DND-41 (cell line): ENCODE data around the gene NAGA.

ENCODE experiments used
- ATAC-seq: fragments of 200-7000 bp; cut with Tn5 transposase; 3 replicates; pipeline ENCODE4 v1.9.1; 2021; ENCODE audit warnings: low read depth; ENCODE audit not compliant: insufficient read depth
- DNase-seq: peaks from one replicate; pipeline ENCODE4 v3.0.0-alpha.2; 2020
- H2AFZ ChIP-seq: 2 replicates; pipeline ENCODE4 v1.6.0; 2012; ENCODE audit warnings: low read depth, low read length
- H3K27ac ChIP-seq: 2 replicates; pipeline ENCODE4 v1.5.1; 2012; ENCODE audit warnings: low read length, inconsistent platforms
- H3K27me3 ChIP-seq: fragments of 200-600 bp; sonication (generic); 2 replicates; pipeline ENCODE4 v1.6.0; 2012; ENCODE audit warnings: low read length, mild to moderate bottlenecking, inconsistent platforms; ENCODE audit not compliant: insufficient read depth, poor library complexity
- H3K36me3 ChIP-seq: 2 replicates; pipeline ENCODE4 v1.5.1; 2012; ENCODE audit warnings: low read length, inconsistent platforms; ENCODE audit not compliant: insufficient read depth
- H3K4me1 ChIP-seq: 2 replicates; pipeline ENCODE4 v1.5.1; 2012; ENCODE audit warnings: mild to moderate bottlenecking, low read length; ENCODE audit not compliant: insufficient read depth
- H3K4me2 ChIP-seq: 2 replicates; pipeline ENCODE4 v1.6.0; 2012; ENCODE audit warnings: mild to moderate bottlenecking, moderate library complexity, low read length, inconsistent platforms; ENCODE audit not compliant: insufficient read depth
- H3K4me3 ChIP-seq, 2 experiments: fragments of 200-600 bp in 1 of 2; shearing (Covaris generic) in 1 of 2; 2 replicates each; pipeline ENCODE4 v1.5.1; 2012 to 2016; ENCODE audit warnings: inconsistent platforms in 2 of 2, low read length in 2 of 2, mild to moderate bottlenecking in 2 of 2, low read depth in 1 of 2, moderate library complexity in 1 of 2
- H3K79me2 ChIP-seq: 2 replicates; pipeline ENCODE4 v1.6.0; 2012; ENCODE audit warnings: low read length, inconsistent platforms; ENCODE audit not compliant: insufficient read depth
- H3K9ac ChIP-seq: 2 replicates; pipeline ENCODE4 v1.6.0; 2012; ENCODE audit warnings: low read depth, mild to moderate bottlenecking, inconsistent platforms, low read length, moderate library complexity
- H3K9me3 ChIP-seq: 2 replicates; pipeline ENCODE4 v1.5.1; 2012; ENCODE audit warnings: low read length, moderate library complexity, mild to moderate bottlenecking, inconsistent platforms; ENCODE audit not compliant: insufficient read depth, severe bottlenecking
- H4K20me1 ChIP-seq: 2 replicates; pipeline ENCODE4 v1.6.0; 2012; ENCODE audit warnings: low read length; ENCODE audit not compliant: insufficient read depth
- CTCF ChIP-seq: IDR thresholded peaks from 2 replicates; pipeline ENCODE4 v1.5.1; 2012; ENCODE audit warnings: borderline replicate concordance, low read length, moderate library complexity, mild to moderate bottlenecking; ENCODE audit not compliant: poor library complexity, severe bottlenecking; ENCODE audit errors: extremely low read depth
- EZH2 ChIP-seq: IDR thresholded peaks from 3 replicates; pipeline ENCODE4 v1.6.1; 2012; ENCODE audit warnings: borderline replicate concordance, low read depth, mild to moderate bottlenecking, moderate library complexity, low read length, inconsistent platforms; ENCODE audit not compliant: severe bottlenecking

Gene NAGA

GRCh38 chr22:42050641-42051180 is 19.9 kb downstream of the NAGA start:
- Histone ChIP-seq H3K27ac (no peak overlapping the region), H3K4me3 (no peak overlapping the region), H3K9ac (no peak overlapping the region), H3K9me3 (no peaks in the 10 kb centered on the region), H3K4me2 (no peak overlapping the region), H3K36me3 (no peaks in the 10 kb centered on the region), H4K20me1 (no peaks in the 10 kb centered on the region), H3K27me3 (no peaks in the 10 kb centered on the region), H3K79me2 (no peaks in the 10 kb centered on the region), H3K4me1 (no peaks in the 10 kb centered on the region), H2AFZ (no peak overlapping the region)
- DNase-seq (no peak), ATAC-seq (no peak)
- TF ChIP-seq EZH2 (no peak), CTCF (no peak)

GRCh38 chr22:42041784-42042183 is 28.8 kb downstream of the NAGA start:
- Histone ChIP-seq H3K9ac (no peak overlapping the region), H4K20me1 (no peaks in the 10 kb centered on the region), H3K27me3 (no peaks in the 10 kb centered on the region), H2AFZ (no peak overlapping the region), H3K4me3 (no peak overlapping the region), H3K79me2 (no peaks in the 10 kb centered on the region), H3K4me1 (no peaks in the 10 kb centered on the region), H3K36me3 (no peaks in the 10 kb centered on the region), H3K9me3 (peaks cover 9% of the 10 kb centered on the region), H3K27ac (no peak overlapping the region), H3K4me2 (no peak overlapping the region)
- no peak for DNase-seq
- TF ChIP-seq CTCF (no peak), EZH2 (no peak)
- ATAC-seq, result no peak

GRCh38 chr22:42039271-42039670 is 31.3 kb downstream of the NAGA start:
- ATAC-seq, result no peak
- Histone ChIP-seq H3K27me3 (no peaks in the 10 kb centered on the region), H3K27ac (no peak overlapping the region), H3K9me3 (peaks cover 12% of the 10 kb centered on the region), H3K36me3 (no peaks in the 10 kb centered on the region), H3K4me2 (no peak overlapping the region), H2AFZ (no peak overlapping the region), H3K4me3 (no peak overlapping the region), H4K20me1 (no peaks in the 10 kb centered on the region), H3K9ac (no peak overlapping the region), H3K79me2 (no peaks in the 10 kb centered on the region), H3K4me1 (no peaks in the 10 kb centered on the region)
- TF ChIP-seq EZH2, result no peak
- TF ChIP-seq CTCF, result no peak
- no peak for DNase-seq

GRCh38 chr22:42035256-42035655 is 35.4 kb downstream of the NAGA start:
- H4K20me1 ChIP-seq, result no peaks in the 10 kb centered on the region
- H3K4me3 ChIP-seq, result no peak overlapping the region
- TF ChIP-seq CTCF (no peak), EZH2 (no peak)
- H3K27ac ChIP-seq, result no peak overlapping the region
- H3K9ac ChIP-seq, result no peak overlapping the region
- H3K4me2 ChIP-seq, result no peak overlapping the region
- no peaks in the 10 kb centered on the region for H3K79me2 ChIP-seq
- H3K9me3 ChIP-seq, result peaks cover 16% of the 10 kb centered on the region
- ATAC-seq (no peak), DNase-seq (no peak)
- H3K36me3 ChIP-seq, result no peaks in the 10 kb centered on the region
- no peak overlapping the region for H2AFZ ChIP-seq
- no peaks in the 10 kb centered on the region for H3K27me3 ChIP-seq
- H3K4me1 ChIP-seq, result no peaks in the 10 kb centered on the region
